Pancreas (tissue), 10 donors: ENCODE measurements around the gene APBA2. TPM values are rescaled to one million over a fixed set of nuclear protein-coding genes. Genes with fewer than 3 reads are reported as not detected.
A peak's percentile ranks its signal among the peaks of the same experiment; 100 is the strongest.

Source experiments
- ATAC-seq, 4 donors: fragments of 200-7000 bp; cut with Tn5 transposase; one replicate each; pipeline versions ENCODE4 v1.8.0 to v1.9.1; 2020; ENCODE audit warnings: mild to moderate bottlenecking in 4 of 4, moderate library complexity in 4 of 4
- DNase-seq, 6 donors: peaks; one replicate each; pipeline ENCODE4 v3.0.0-alpha.2; 2020
- FAIRE-seq: peaks from 2 replicates; lab custom pipeline; 2012; peaks lifted over from hg19 to GRCh38; lab: Jason Lieb, UNC
- H3K27ac ChIP-seq, 4 donors: fragments of 200-600 bp; sonication (generic); 1 replicate in 3 of 4; 2 replicates in 1 of 4; pipeline versions ENCODE4 v1.5.0 to v1.8.0; 2020
- H3K27me3 ChIP-seq, 4 donors: fragments of 200-600 bp; one replicate each; pipeline ENCODE4 v1.8.0; 2021
- H3K36me3 ChIP-seq, 3 donors: fragments of 200-600 bp; sonication (generic) in 1 of 3; one replicate each; pipeline versions ENCODE4 v1.5.0 to v1.8.0; 2020 to 2021
- H3K4me1 ChIP-seq, 3 donors: fragments of 200-600 bp; one replicate each; pipeline ENCODE4 v1.8.0; 2021
- H3K4me3 ChIP-seq, 4 donors: fragments of 200-600 bp; sonication (generic) in 2 of 4; one replicate each; pipeline versions ENCODE4 v1.5.0 to v1.8.0; 2020 to 2021
- H3K9me3 ChIP-seq, 4 donors: fragments of 200-600 bp; one replicate each; pipeline ENCODE4 v1.8.0; 2021
- CTCF ChIP-seq, 4 donors: fragments of 200-600 bp; sonication (generic) in 3 of 4; IDR thresholded peaks; one replicate each; pipeline versions ENCODE4 v1.5.0 to v1.8.0; 2021; ENCODE audit warnings: antibody characterized with exemption in 4 of 4
- WGBS, 2 donors: extraction: QIAGEN DNeasy Blood & Tissue Kit; methylation state at CpG; one replicate each; pipeline ENCODE4 v1.1.7; 2013; 5-methylcytosine and 5-hydroxymethylcytosine counted together
- intact Hi-C, 3 donors: fragments of 100-400 bp; cut with DNase I; formaldehyde crosslinking; loops; one replicate each; pipeline versions ENCODE4 v1.11.1 to v1.14.2; 2022
- polyA plus RNA-seq, 2 donors: library from polyadenylated mRNA; stranded (reverse); fragments of 200-250 nt; gene quantifications; one replicate each; pipeline ENCODE4 v1.2.3, GENCODE V29; 2013
- total RNA-seq, 6 donors: library from RNA; stranded (reverse); fragmentation: NEBNext Ultra II Directional in 4 of 6; extraction: Animal tissue kit (Norgen Biotek cat#: 25700) in 4 of 6; gene quantifications; one replicate each; pipeline versions ENCODE4 v1.2.1 to v1.2.4, GENCODE V29; 2021 to 2023
- donor health status: healthy with polysubstance abuse.
- donor health status: DM: no; HTN: no; CAD: no; lungs with moderate emphysema.
- donor health status: DM: no; HTN: no; CAD: no.
- donor health status: control.
- donor health status: control.
- donor health status: Bipolar disorder and iron deficiency.
- donor health status: DM: yes; HTN: yes; CAD: no.
- donor health status: DM: no; HTN: no; CAD: no.
- donor health status: DM: no; HTN: no; CAD: no.
- donor health status: DM: yes; HTN: yes; CAD: no.

Gene APBA2
- total and polyA plus RNA-seq, 8 donors, result 3.9 to 10.3 (median 6.7) TPM

GRCh38 chr15:29090617-29091466 lies 205.1 kb downstream of the APBA2 start:
- peak; percentile 14 to 64 (median 59) for TF ChIP-seq CTCF (IDR thresholded peaks at IDR 0.05)
- no peaks in the 10 kb centered on the region for H3K9me3 ChIP-seq
- DNase-seq (no peak), FAIRE-seq (no peak), ATAC-seq (peak in 3 of 4 donors; percentile 24 to 49 (median 36))
- H3K4me3 ChIP-seq, result no peak overlapping the region
- H3K36me3 ChIP-seq, result no peaks in the 10 kb centered on the region
- WGBS, 2 donors, result 77 to 83% methylated on average over 15 of the region's 15 CpGs
- no peak overlapping the region for H3K27ac ChIP-seq
- intact Hi-C loops, result no loop called here
- no peaks in the 10 kb centered on the region for H3K4me1 ChIP-seq
- H3K27me3 ChIP-seq, result no peaks in the 10 kb centered on the region

GRCh38 chr15:29091666-29092065 lies 205.9 kb downstream of the APBA2 start:
- intact Hi-C loops, result no loop called here

GRCh38 chr15:29092376-29093064 lies 206.7 kb downstream of the APBA2 start:
- Histone ChIP-seq H3K27me3 (no peaks in the 10 kb centered on the region), H3K9me3 (no peaks in the 10 kb centered on the region), H3K27ac (no peak overlapping the region), H3K36me3 (no peaks in the 10 kb centered on the region), H3K4me3 (no peak overlapping the region), H3K4me1 (no peaks in the 10 kb centered on the region)
- 91% methylated on average over 14 of the region's 14 CpGs for WGBS, 2 donors
- intact Hi-C loops, result no loop called here
- FAIRE-seq (no peak), ATAC-seq (no peak), DNase-seq (no peak)
- no peak for TF ChIP-seq CTCF (IDR thresholded peaks at IDR 0.05)

More at GRCh38 chr15:29091666-29092065, 205.9 kb downstream of the APBA2 start:
- no peaks in the 10 kb centered on the region for H3K9me3 ChIP-seq
- H3K27me3 ChIP-seq, result no peaks in the 10 kb centered on the region
- 84 to 85% methylated on average over 8 of the region's 8 CpGs for WGBS, 2 donors
- no peaks in the 10 kb centered on the region for H3K36me3 ChIP-seq
- H3K4me3 ChIP-seq, result no peak overlapping the region
- no peak for TF ChIP-seq CTCF (IDR thresholded peaks at IDR 0.05)
- FAIRE-seq (no peak), ATAC-seq (no peak), DNase-seq (no peak)
- H3K27ac ChIP-seq, result no peak overlapping the region
- H3K4me1 ChIP-seq, result no peaks in the 10 kb centered on the region

- ATAC-seq (no peak), DNase-seq (no peak), FAIRE-seq (no peak)
- no peaks in the 10 kb centered on the region for H3K27me3 ChIP-seq
- 93 to 94% methylated on average over 17 of the region's 17 CpGs for WGBS, 2 donors
- no peaks in the 10 kb centered on the region for H3K36me3 ChIP-seq
- intact Hi-C loops, result no loop called here
- no peaks in the 10 kb centered on the region for H3K9me3 ChIP-seq
- H3K4me1 ChIP-seq, result no peaks in the 10 kb centered on the region
- no peak overlapping the region for H3K4me3 ChIP-seq
- TF ChIP-seq CTCF (IDR thresholded peaks at IDR 0.05), result no peak
- H3K27ac ChIP-seq, result no peak overlapping the region
These were observed 207.3 kb downstream of the APBA2 start for GRCh38 chr15:29093065-29093435.
